Activated CD4-positive, alpha-beta T cell treated with anti-CD3 and anti-CD28 coated beads, Interleukin-2, amount 10 ng/mL, durations not matched to agents 24 days and 14 days (primary cell): ENCODE data around the gene AKAP13. TPM values are rescaled to one million over a fixed set of nuclear protein-coding genes. Genes with fewer than 3 reads are reported as not detected.
A peak's percentile ranks its signal among the peaks of the same experiment; 100 is the strongest.

Experiments
- DNase-seq: peaks from one replicate; pipeline ENCODE4 v3.0.0; 2022
- H3K27ac Mint-ChIP-seq: one replicate; pipeline ENCODE4 v1.8.0; 2022; ENCODE audit warnings: mild to moderate bottlenecking, mixed read lengths
- H3K27me3 Mint-ChIP-seq: one replicate; pipeline ENCODE4 v1.8.0; 2022; ENCODE audit warnings: mixed read lengths
- H3K36me3 Mint-ChIP-seq: one replicate; pipeline ENCODE4 v1.8.0; 2022; ENCODE audit warnings: low read depth, mild to moderate bottlenecking, mixed read lengths
- H3K4me1 Mint-ChIP-seq: one replicate; pipeline ENCODE4 v1.8.0; 2021; ENCODE audit warnings: mixed read lengths
- H3K4me3 Mint-ChIP-seq: one replicate; pipeline ENCODE4 v1.8.0; 2022; ENCODE audit warnings: mild to moderate bottlenecking, moderate library complexity, mixed read lengths
- H3K9me3 Mint-ChIP-seq: one replicate; pipeline ENCODE4 v1.8.0; 2021; ENCODE audit warnings: mixed read lengths
- intact Hi-C: fragments of 100-400 bp; cut with micrococcal nuclease; formaldehyde crosslinking; loops from one replicate; pipeline ENCODE4 v1.15.1; 2023
- total RNA-seq: library from RNA; stranded (reverse); gene quantifications from 2 replicates; pipeline ENCODE4 v1.2.3, GENCODE V29; 2022

AKAP13 gene
- total RNA-seq, 1 donor from 2014 or later, result 71.3 TPM

DNA sequence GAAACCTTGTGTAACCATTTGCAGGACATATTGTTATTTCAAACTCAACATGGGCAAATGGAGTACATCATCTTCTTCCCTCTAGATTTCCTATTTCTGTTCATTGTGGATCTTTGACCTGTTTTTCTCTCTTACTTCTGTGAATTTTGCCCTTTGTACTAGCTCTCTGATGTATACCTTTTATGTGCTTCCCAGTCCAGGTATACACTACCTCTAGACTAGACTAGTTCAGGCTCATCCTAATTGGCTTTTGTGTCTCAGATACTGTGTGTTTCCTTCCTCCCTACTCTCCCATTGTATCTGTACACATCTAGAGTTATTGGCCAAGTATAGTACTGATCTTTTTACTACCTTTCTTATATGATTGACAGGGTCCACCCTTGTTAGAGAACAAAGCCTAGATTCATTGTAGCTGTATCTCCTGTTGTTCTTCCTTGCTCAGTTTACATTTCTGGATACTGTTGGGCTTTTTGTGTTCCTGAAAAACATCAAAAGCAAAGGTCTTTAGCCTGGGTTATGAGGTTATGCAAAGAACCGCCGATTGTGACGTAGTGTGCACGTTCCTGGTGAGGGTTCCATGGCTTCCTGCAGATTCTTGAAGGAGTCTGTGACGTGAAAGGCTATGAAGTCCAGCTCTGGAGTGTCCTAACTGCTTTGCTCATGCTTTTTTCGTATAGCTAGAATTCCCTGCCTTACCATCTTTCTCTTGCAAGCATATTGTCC, 247.0 kb downstream of the AKAP13 start:
- H3K9me3 Mint-ChIP-seq, result no peaks in the 10 kb centered on the region
- no peak for DNase-seq
- peaks cover 29% of the 10 kb centered on the region for H3K36me3 Mint-ChIP-seq
- H3K27ac Mint-ChIP-seq, result peak overlapping the region; percentile 10
- H3K4me1 Mint-ChIP-seq, result peaks cover 58% of the 10 kb centered on the region
- H3K4me3 Mint-ChIP-seq, result no peak overlapping the region
- no peaks in the 10 kb centered on the region for H3K27me3 Mint-ChIP-seq
- intact Hi-C loops, result loop anchor here (2.0 kb wide), 1 partner anchor 63 kb away; no protein-coding TSS in a partner anchor

- Mint-ChIP-seq H3K9me3 (no peaks in the 10 kb centered on the region), H3K4me3 (no peak overlapping the region), H3K4me1 (peaks cover 34% of the 10 kb centered on the region), H3K27me3 (no peaks in the 10 kb centered on the region), H3K27ac (no peak overlapping the region), H3K36me3 (peaks cover 24% of the 10 kb centered on the region)
- intact Hi-C loops, result no loop called here
- no peak for DNase-seq
These were observed 249.9 kb downstream of the AKAP13 start for GRCh38 chr15:85630311-85630710.

GRCh38 chr15:85631018-85631417, 250.6 kb downstream of the AKAP13 start:
- Mint-ChIP-seq H3K27ac (no peak overlapping the region), H3K36me3 (peaks cover 19% of the 10 kb centered on the region), H3K27me3 (no peaks in the 10 kb centered on the region), H3K4me3 (no peak overlapping the region), H3K4me1 (peaks cover 30% of the 10 kb centered on the region), H3K9me3 (no peaks in the 10 kb centered on the region)
- intact Hi-C loops, result no loop called here
- no peak for DNase-seq

DNA sequence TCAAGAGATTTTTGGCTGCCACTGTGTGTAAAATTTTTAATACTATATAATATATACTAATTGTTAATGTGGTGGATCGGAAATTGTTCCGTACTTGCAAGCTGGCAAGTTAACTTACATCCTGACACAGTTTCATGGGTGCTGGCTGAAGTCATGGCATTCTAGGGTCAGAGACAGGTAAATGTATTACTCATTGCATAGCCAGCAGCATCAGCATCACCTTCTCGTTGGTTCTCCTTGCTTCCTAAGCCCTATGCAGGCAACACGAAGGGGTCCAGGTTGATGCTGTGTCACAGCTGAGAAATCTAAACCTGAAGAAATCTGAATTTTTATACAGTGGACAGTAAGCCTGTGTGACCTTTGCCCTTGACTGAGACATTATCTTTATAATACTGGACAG, 251.6 kb downstream of the AKAP13 start:
- H3K27ac Mint-ChIP-seq, result no peak overlapping the region
- H3K4me3 Mint-ChIP-seq, result no peak overlapping the region
- no peak for DNase-seq
- peaks cover 18% of the 10 kb centered on the region for H3K36me3 Mint-ChIP-seq
- intact Hi-C loops, result no loop called here
- H3K27me3 Mint-ChIP-seq, result no peaks in the 10 kb centered on the region
- no peaks in the 10 kb centered on the region for H3K9me3 Mint-ChIP-seq
- H3K4me1 Mint-ChIP-seq, result peaks cover 24% of the 10 kb centered on the region

DNA sequence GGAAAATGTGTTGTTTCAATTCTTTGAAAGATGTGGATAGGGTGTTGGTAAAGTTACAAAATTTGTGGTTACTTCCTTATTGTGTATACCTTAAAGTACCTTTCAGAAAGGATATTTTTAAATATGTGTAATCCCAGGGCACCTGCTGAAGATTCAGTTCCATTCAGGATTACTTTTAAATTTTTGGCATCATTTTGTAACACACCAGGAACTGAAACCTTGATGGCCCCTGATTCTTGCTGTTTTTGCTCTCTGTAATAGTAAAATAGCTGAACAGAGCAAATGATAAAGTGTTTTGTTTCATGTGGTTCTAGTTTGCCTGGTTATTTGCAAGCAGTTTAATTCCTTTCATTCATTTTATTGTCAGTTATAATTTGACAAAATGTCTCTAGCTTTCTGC, 253.5 kb downstream of the AKAP13 start:
- H3K4me1 Mint-ChIP-seq, result peaks cover 18% of the 10 kb centered on the region

GRCh38 chr15:85636351-85636750, 255.9 kb downstream of the AKAP13 start:
- Mint-ChIP-seq H3K36me3 (peaks cover 22% of the 10 kb centered on the region), H3K27ac (no peak overlapping the region), H3K4me3 (no peak overlapping the region), H3K27me3 (no peaks in the 10 kb centered on the region), H3K9me3 (no peaks in the 10 kb centered on the region), H3K4me1 (peaks cover 14% of the 10 kb centered on the region)
- no peak for DNase-seq
- intact Hi-C loops, result no loop called here

More for the DNA sequence above, 253.5 kb downstream of the AKAP13 start:
- Mint-ChIP-seq H3K9me3 (no peaks in the 10 kb centered on the region), H3K4me3 (no peak overlapping the region), H3K36me3 (peaks cover 16% of the 10 kb centered on the region), H3K27ac (no peak overlapping the region), H3K27me3 (no peaks in the 10 kb centered on the region)
- DNase-seq, result no peak
- intact Hi-C loops, result no loop called here

GRCh38 chr15:85639752-85640381, 259.5 kb downstream of the AKAP13 start:
- no peaks in the 10 kb centered on the region for H3K9me3 Mint-ChIP-seq
- peaks cover 18% of the 10 kb centered on the region for H3K4me1 Mint-ChIP-seq
- H3K27ac Mint-ChIP-seq, result peak overlapping the region; percentile 67
- H3K36me3 Mint-ChIP-seq, result peaks cover 29% of the 10 kb centered on the region
- no peaks in the 10 kb centered on the region for H3K27me3 Mint-ChIP-seq
- H3K4me3 Mint-ChIP-seq, result no peak overlapping the region
- DNase-seq, result no peak
- intact Hi-C loops, result no loop called here

GRCh38 chr15:85642065-85642692, 261.8 kb downstream of the AKAP13 start:
- Mint-ChIP-seq H3K27me3 (no peaks in the 10 kb centered on the region), H3K4me1 (peaks cover 29% of the 10 kb centered on the region), H3K4me3 (no peak overlapping the region), H3K9me3 (peaks cover 5% of the 10 kb centered on the region), H3K27ac (no peak overlapping the region), H3K36me3 (peaks cover 36% of the 10 kb centered on the region)
- intact Hi-C loops, result no loop called here
- no peak for DNase-seq

- intact Hi-C loops, result no loop called here
- Mint-ChIP-seq H3K27me3 (no peaks in the 10 kb centered on the region), H3K27ac (no peak overlapping the region), H3K4me3 (no peak overlapping the region), H3K4me1 (peaks cover 31% of the 10 kb centered on the region), H3K9me3 (peaks cover 5% of the 10 kb centered on the region), H3K36me3 (peaks cover 36% of the 10 kb centered on the region)
- DNase-seq, result no peak
These were observed 262.3 kb downstream of the AKAP13 start for GRCh38 chr15:85642693-85643066.

DNA sequence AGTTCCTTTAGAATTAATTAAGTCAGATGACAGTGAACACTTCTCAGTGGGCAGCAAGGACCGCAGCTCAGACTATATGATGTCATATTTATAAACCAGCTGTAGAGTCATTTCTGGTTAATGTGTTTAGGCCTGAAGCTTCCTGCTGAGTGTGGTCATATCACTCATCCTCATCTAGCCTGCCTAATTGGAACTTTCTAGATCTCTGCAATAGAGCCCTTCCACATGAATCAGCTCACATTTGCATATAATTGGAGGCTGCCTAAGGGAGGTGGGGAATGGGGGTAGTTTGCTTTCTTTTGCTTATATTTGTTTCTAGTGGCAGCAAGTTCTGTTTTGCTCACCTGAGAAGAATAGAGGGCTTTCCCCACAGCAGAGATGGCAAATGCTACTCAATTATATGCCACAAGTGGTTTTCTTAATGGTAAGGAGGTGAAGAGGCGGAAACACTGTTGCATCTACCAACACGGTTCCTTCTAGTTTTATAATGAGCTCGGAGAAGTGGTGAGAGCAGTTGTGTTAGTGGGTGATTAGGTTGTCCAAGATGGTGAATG, 266.2 kb downstream of the AKAP13 start:
- peaks cover 5% of the 10 kb centered on the region for H3K9me3 Mint-ChIP-seq
- peak; percentile 77 for DNase-seq
- peak overlapping the region; percentile 52 for H3K4me3 Mint-ChIP-seq
- H3K27ac Mint-ChIP-seq, result peak overlapping the region; percentile 94
- H3K36me3 Mint-ChIP-seq, result peaks cover 30% of the 10 kb centered on the region
- peaks cover 34% of the 10 kb centered on the region for H3K4me1 Mint-ChIP-seq
- H3K27me3 Mint-ChIP-seq, result no peaks in the 10 kb centered on the region
- intact Hi-C loops, result loop anchor here (1.0 to 5.0 kb wide), 6 partner anchors 20 to 234 kb away; no protein-coding TSS in a partner anchor

GRCh38 chr15:85649372-85649771, 269.0 kb downstream of the AKAP13 start:
- intact Hi-C loops, result loop anchor here (5.0 kb wide), 1 partner anchor 237 kb away; no protein-coding TSS in a partner anchor
- peak overlapping the region; percentile 39 for H3K4me3 Mint-ChIP-seq
- peaks cover 5% of the 10 kb centered on the region for H3K9me3 Mint-ChIP-seq
- peak overlapping the region; percentile 90 for H3K27ac Mint-ChIP-seq
- H3K4me1 Mint-ChIP-seq, result peaks cover 35% of the 10 kb centered on the region
- H3K27me3 Mint-ChIP-seq, result no peaks in the 10 kb centered on the region
- H3K36me3 Mint-ChIP-seq, result peaks cover 33% of the 10 kb centered on the region
- peak; percentile 71 for DNase-seq

DNA sequence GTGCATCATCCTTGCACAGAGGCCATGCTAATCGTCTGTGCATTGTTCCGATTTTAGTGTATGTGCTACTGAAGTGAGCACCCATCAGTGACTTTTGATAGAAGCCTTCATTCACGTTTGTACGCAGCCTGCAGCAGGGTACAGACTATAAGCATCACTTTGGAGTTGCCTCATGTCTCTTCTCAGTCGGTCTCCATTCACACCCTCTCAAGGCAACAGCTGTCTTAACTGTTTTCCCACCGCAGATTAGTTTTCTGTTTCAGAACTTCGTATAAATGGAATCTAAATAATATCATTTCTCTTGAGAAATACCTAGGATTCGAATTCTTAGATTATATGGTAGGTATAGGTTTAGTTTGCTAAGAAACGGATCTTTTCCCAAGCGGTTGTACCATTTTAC, 271.1 kb downstream of the AKAP13 start:
- H3K9me3 Mint-ChIP-seq, result peaks cover 5% of the 10 kb centered on the region
- H3K4me1 Mint-ChIP-seq, result peaks cover 20% of the 10 kb centered on the region
- no peak overlapping the region for H3K4me3 Mint-ChIP-seq
- peaks cover 34% of the 10 kb centered on the region for H3K36me3 Mint-ChIP-seq
- DNase-seq, result no peak
- intact Hi-C loops, result no loop called here
- no peak overlapping the region for H3K27ac Mint-ChIP-seq
- no peaks in the 10 kb centered on the region for H3K27me3 Mint-ChIP-seq

GRCh38 chr15:85652457-85652856, 272.1 kb downstream of the AKAP13 start:
- Mint-ChIP-seq H3K27me3 (no peaks in the 10 kb centered on the region), H3K4me1 (peaks cover 14% of the 10 kb centered on the region), H3K36me3 (peaks cover 33% of the 10 kb centered on the region), H3K27ac (no peak overlapping the region), H3K9me3 (no peaks in the 10 kb centered on the region), H3K4me3 (no peak overlapping the region)
- DNase-seq, result no peak
- intact Hi-C loops, result no loop called here

GRCh38 chr15:85657132-85657531, 276.7 kb downstream of the AKAP13 start:
- Mint-ChIP-seq H3K27me3 (no peaks in the 10 kb centered on the region), H3K4me1 (peaks cover 8% of the 10 kb centered on the region), H3K9me3 (no peaks in the 10 kb centered on the region), H3K4me3 (no peak overlapping the region), H3K27ac (no peak overlapping the region), H3K36me3 (peaks cover 44% of the 10 kb centered on the region)
- DNase-seq, result no peak
- intact Hi-C loops, result no loop called here
